Adrenal gland (tissue), 5 donors: ENCODE data around the gene RPS5.

Source experiments
- CTCF ChIP-seq, 6 experiments: fragments of 450-650 bp in 4 of 6; fragments of 200-600 bp in 2 of 6; sonication (generic) in 1 of 6; IDR thresholded peaks; 1 replicate in 5 of 6; 2 replicates in 1 of 6; pipeline versions ENCODE4 v1.5.1 to v1.8.0; 2016 to 2021; ENCODE audit warnings: antibody characterized with exemption in 6 of 6, mild to moderate bottlenecking in 2 of 6, moderate library complexity in 1 of 6
- POLR2A ChIP-seq, 2 donors: fragments of 450-650 bp; IDR thresholded peaks; one replicate each; pipeline ENCODE4 v1.6.1; 2017; ENCODE audit warnings: antibody characterized with exemption in 2 of 2, mild to moderate bottlenecking in 2 of 2, moderate library complexity in 1 of 2
- donor health status: DM: no; HTN: no; CAD: no.

- no peak for TF ChIP-seq CTCF (IDR thresholded peaks at IDR 0.05)
- no peak for TF ChIP-seq POLR2A (IDR thresholded peaks at IDR 0.05)
These were observed 1.0 kb upstream of the RPS5 start for GRCh38 chr19:58385891-58386575.
